ENCODE data around the gene TEX2. TPM values are rescaled to one million over a fixed set of nuclear protein-coding genes. Genes with fewer than 3 reads are reported as not detected.

TEX2 gene
- total and polyA plus RNA-seq, 2 donors (not counting 1 experiment from before 2014, with no cell fraction given) = 4.0 to 7.6 TPM

DNA sequence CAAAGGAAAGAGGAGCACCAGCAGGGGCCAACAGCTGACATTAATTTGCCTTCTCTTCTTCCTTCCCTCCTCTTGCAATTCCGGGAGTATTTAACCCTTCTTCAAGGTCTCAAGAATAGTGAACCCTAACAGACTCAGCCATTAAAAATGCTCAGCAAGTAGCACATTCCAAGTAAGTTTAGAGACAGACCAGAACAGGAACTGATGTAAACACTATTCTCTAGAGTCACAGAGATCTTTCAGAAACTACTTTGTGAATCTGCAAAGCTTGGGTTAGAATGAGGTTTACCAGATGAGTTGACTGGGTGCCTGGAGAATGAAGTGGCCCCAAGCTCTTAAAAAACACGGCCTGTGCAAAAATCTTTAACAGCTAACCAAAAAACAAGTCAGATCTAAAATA, 50.9 kb downstream of the TEX2 start:
- peaks cover 20% of the 10 kb centered on the region for H3K4me1 Mint-ChIP-seq
- Histone ChIP-seq H3K9ac (ENCODE audit: low read length) (no peak overlapping the region), H4K20me1 (ENCODE audit: control insufficient read depth, insufficient read depth, low read length, poor library complexity, severe bottlenecking) (no peaks in the 10 kb centered on the region), H3K4me1 (ENCODE audit: control insufficient read depth in 2 of 2, insufficient read depth in 2 of 2, low read length in 2 of 2) (peaks cover 14 to 15% of the 10 kb centered on the region in 2 donors), H3K4me2 (replicated peaks; ENCODE audit: low read depth, low read length, poor library complexity, severe bottlenecking) (no peak overlapping the region), H3K27ac (ENCODE audit: low read length in 2 of 2) (no peak overlapping the region), H3K27me3 (replicated peaks in 1 of 4; ENCODE audit: control extremely low read depth in 1 of 4, control insufficient read depth in 3 of 4, insufficient read depth in 4 of 4, low read length in 3 of 4) (no peaks in the 10 kb centered on the region), H3K4me3 (ENCODE audit: control extremely low read depth in 1 of 5, extremely low read depth in 1 of 5, insufficient read depth in 1 of 5, low read depth in 2 of 5, low read length in 4 of 5) (no peak overlapping the region), H3K79me2 (ENCODE audit: control insufficient read depth, insufficient read depth, low read length) (peaks cover 6% of the 10 kb centered on the region), H3K36me3 (replicated peaks in 1 of 2; ENCODE audit: control extremely low read depth in 1 of 2, control insufficient read depth in 1 of 2, extremely low read depth in 1 of 2, insufficient read depth in 2 of 2, low read length in 1 of 2) (peaks cover 2 to 13% of the 10 kb centered on the region in 2 experiments), H3K9me3 (ENCODE audit: control extremely low read depth in 1 of 3, control insufficient read depth in 2 of 3, insufficient read depth in 1 of 3, low read length in 2 of 3) (no peaks in the 10 kb centered on the region), H2AFZ (ENCODE audit: insufficient read depth, low read depth, low read length, poor library complexity, severe bottlenecking) (no peak overlapping the region)
- ChIA-PET CTCF (no interaction called here), POLR2A (interaction anchor here (0.5 kb wide), 1 partner anchor 10 kb away, joined by 3 read pairs; no protein-coding TSS in a partner anchor)
- no peak overlapping the region for H3K4me3 Mint-ChIP-seq
- DNase-seq = no peak
- ATAC-seq (ENCODE audit: low read depth) = no peak
- TF ChIP-seq EZH2 (IDR thresholded peaks at IDR 0.05; ENCODE audit: borderline replicate concordance, insufficient read depth, low read depth, low read length, poor library complexity, severe bottlenecking) = no peak
- TF ChIP-seq, protein P1, sequence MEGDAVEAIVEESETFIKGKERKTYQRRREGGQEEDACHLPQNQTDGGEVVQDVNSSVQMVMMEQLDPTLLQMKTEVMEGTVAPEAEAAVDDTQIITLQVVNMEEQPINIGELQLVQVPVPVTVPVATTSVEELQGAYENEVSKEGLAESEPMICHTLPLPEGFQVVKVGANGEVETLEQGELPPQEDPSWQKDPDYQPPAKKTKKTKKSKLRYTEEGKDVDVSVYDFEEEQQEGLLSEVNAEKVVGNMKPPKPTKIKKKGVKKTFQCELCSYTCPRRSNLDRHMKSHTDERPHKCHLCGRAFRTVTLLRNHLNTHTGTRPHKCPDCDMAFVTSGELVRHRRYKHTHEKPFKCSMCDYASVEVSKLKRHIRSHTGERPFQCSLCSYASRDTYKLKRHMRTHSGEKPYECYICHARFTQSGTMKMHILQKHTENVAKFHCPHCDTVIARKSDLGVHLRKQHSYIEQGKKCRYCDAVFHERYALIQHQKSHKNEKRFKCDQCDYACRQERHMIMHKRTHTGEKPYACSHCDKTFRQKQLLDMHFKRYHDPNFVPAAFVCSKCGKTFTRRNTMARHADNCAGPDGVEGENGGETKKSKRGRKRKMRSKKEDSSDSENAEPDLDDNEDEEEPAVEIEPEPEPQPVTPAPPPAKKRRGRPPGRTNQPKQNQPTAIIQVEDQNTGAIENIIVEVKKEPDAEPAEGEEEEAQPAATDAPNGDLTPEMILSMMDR (IDR thresholded peaks at IDR 0.05) = no peak
- no peaks in the 10 kb centered on the region for H3K27me3 Mint-ChIP-seq
- intact Hi-C loops (cut with micrococcal nuclease) = no loop called here
- no peaks in the 10 kb centered on the region for H3K9me3 Mint-ChIP-seq (ENCODE audit: insufficient read depth)
- H3K27ac Mint-ChIP-seq = no peak overlapping the region
- WGBS (ENCODE audit: insufficient coverage) = no CpG with 5 or more reads among the region's 2 CpGs

DNA sequence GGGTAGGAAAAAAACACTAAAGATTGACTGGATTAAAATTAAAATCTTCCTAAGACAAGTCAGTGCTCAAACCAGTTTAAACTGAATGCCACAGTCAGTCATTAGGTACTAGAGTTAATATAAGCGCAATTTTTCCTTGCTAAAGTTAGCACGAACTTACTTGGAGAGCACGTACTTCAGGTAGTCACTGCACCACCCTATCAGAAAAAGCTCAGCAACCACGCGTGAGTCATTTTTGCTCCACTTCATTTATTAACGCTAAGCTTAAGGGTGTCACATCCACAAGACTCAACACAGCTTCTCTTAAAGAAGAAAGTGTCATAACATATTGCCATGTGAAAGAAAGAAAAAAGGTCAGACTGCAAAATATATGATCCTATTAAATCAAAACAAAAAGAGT, 53.1 kb downstream of the TEX2 start:
- H3K27me3 ChIP-seq (replicated peaks in 1 of 4; ENCODE audit: control extremely low read depth in 1 of 4, control insufficient read depth in 3 of 4, insufficient read depth in 4 of 4, low read length in 3 of 4) = no peaks in the 10 kb centered on the region
- 89% methylated on average over 5 of the region's 6 CpGs for WGBS (ENCODE audit: insufficient coverage)
- DNase-seq (no peak), ATAC-seq (ENCODE audit: low read depth) (no peak)
- ChIA-PET POLR2A (no interaction called here), CTCF (interaction anchor here (1.4 kb wide), 1 partner anchor 188 kb away, joined by 4 read pairs; no protein-coding TSS in a partner anchor)
- Mint-ChIP-seq H3K4me1 (peaks cover under 1% of the 10 kb centered on the region), H3K27ac (no peak overlapping the region), H3K9me3 (ENCODE audit: insufficient read depth) (no peaks in the 10 kb centered on the region), H3K27me3 (no peaks in the 10 kb centered on the region), H3K4me3 (no peak overlapping the region)
- no peak overlapping the region for H3K27ac ChIP-seq (ENCODE audit: low read length in 2 of 2)
- no peak for TF ChIP-seq EZH2 (IDR thresholded peaks at IDR 0.05; ENCODE audit: borderline replicate concordance, insufficient read depth, low read depth, low read length, poor library complexity, severe bottlenecking)
- TF ChIP-seq, protein P1 (IDR thresholded peaks at IDR 0.05) = no peak
- H3K36me3 ChIP-seq (replicated peaks in 1 of 2; ENCODE audit: control extremely low read depth in 1 of 2, control insufficient read depth in 1 of 2, extremely low read depth in 1 of 2, insufficient read depth in 2 of 2, low read length in 1 of 2) = peaks cover 2 to 13% of the 10 kb centered on the region in 2 experiments
- H3K9ac ChIP-seq (ENCODE audit: low read length) = no peak overlapping the region
- no peaks in the 10 kb centered on the region for H4K20me1 ChIP-seq (ENCODE audit: control insufficient read depth, insufficient read depth, low read length, poor library complexity, severe bottlenecking)
- H3K4me3 ChIP-seq (ENCODE audit: control extremely low read depth in 1 of 5, extremely low read depth in 1 of 5, insufficient read depth in 1 of 5, low read depth in 2 of 5, low read length in 4 of 5) = no peak overlapping the region
- peaks cover 8% of the 10 kb centered on the region for H3K79me2 ChIP-seq (ENCODE audit: control insufficient read depth, insufficient read depth, low read length)
- intact Hi-C loops (cut with micrococcal nuclease) = no loop called here
- no peaks in the 10 kb centered on the region for H3K9me3 ChIP-seq (ENCODE audit: control extremely low read depth in 1 of 3, control insufficient read depth in 2 of 3, insufficient read depth in 1 of 3, low read length in 2 of 3)
- no peak overlapping the region for H2AFZ ChIP-seq (ENCODE audit: insufficient read depth, low read depth, low read length, poor library complexity, severe bottlenecking)
- no peaks in the 10 kb centered on the region for H3K4me1 ChIP-seq (ENCODE audit: control insufficient read depth in 2 of 2, insufficient read depth in 2 of 2, low read length in 2 of 2)
- no peak overlapping the region for H3K4me2 ChIP-seq (replicated peaks; ENCODE audit: low read depth, low read length, poor library complexity, severe bottlenecking)
